HepG2 (cell line): ENCODE measurements around the gene COPZ1. TPM values are rescaled to one million over a fixed set of nuclear protein-coding genes. Genes with fewer than 3 reads are reported as not detected.

Experiments
- ATAC-seq: fragments of 200-7000 bp; cut with Tn5 transposase; 3 replicates; pipeline ENCODE4 v1.9.1; 2020; ENCODE audit warnings: mild to moderate bottlenecking, moderate library complexity
- BruUV-seq: library from RNA; stranded (reverse); fragments of 400-500 nt; replicated peaks from 2 replicates; lab custom pipeline; 2021; lab: Mats Ljungman, UMichigan
- CTCF ChIA-PET: fragments of 300-600 bp; formaldehyde crosslinking; extraction: SDS; loops from one replicate; lab custom pipeline; 2021; ENCODE audit warnings: low total read pairs, inconsistent platforms, low intra/inter-chr PET ratio; lab: Yijun Ruan, JAX
- POLR2A ChIA-PET: fragments of 350-600 bp; sonication (Branson Sonifier 250); formaldehyde crosslinking; loops from one replicate; lab custom pipeline; 2020; ENCODE audit warnings: antibody characterized with exemption, inconsistent platforms; lab: Yijun Ruan, JAX
- DNase-seq: peaks from one replicate; pipeline ENCODE4 v3.0.0-alpha.2; 2015; ENCODE audit warnings: low spot score
- FAIRE-seq: peaks from 3 replicates; lab custom pipeline; 2011; peaks lifted over from hg19 to GRCh38; lab: Jason Lieb, UNC
- H2AFZ ChIP-seq: one replicate; pipeline ENCODE4 v1.6.1; 2011; ENCODE audit warnings: low read length, inconsistent platforms
- H3K27ac ChIP-seq: fragments of 300-600 bp; 3 replicates; pipeline ENCODE4 v1.8.0; 2011; ENCODE audit warnings: mixed run types, mild to moderate bottlenecking, mixed read lengths, low read length, inconsistent platforms; ENCODE audit not compliant: insufficient read depth; ENCODE audit errors: extremely low read length
- H3K27me3 ChIP-seq, 2 experiments: fragments of 200-600 bp in 1 of 2; 2 replicates in 1 of 2; 3 replicates in 1 of 2; pipeline versions ENCODE4 v1.6.0 to v1.8.0; 2011; ENCODE audit warnings: low read length in 2 of 2, mild to moderate bottlenecking in 2 of 2, moderate library complexity in 2 of 2, inconsistent platforms in 1 of 2; ENCODE audit not compliant: insufficient read depth in 2 of 2, control insufficient read depth in 1 of 2
- H3K36me3 ChIP-seq, 2 experiments: fragments of 200-600 bp in 1 of 2; replicated peaks in 1 of 2; 2 replicates in 1 of 2; 3 replicates in 1 of 2; pipeline versions ENCODE4 v1.5.1 to v1.8.0; 2011; ENCODE audit warnings: low read length in 2 of 2, inconsistent platforms in 1 of 2; ENCODE audit not compliant: insufficient read depth in 2 of 2, control insufficient read depth in 1 of 2
- H3K4me1 ChIP-seq: 2 replicates; pipeline ENCODE4 v1.5.1; 2012; ENCODE audit warnings: low read length, inconsistent platforms; ENCODE audit not compliant: insufficient read depth
- H3K4me2 ChIP-seq: 2 replicates; pipeline ENCODE4 v1.6.0; 2011; ENCODE audit warnings: low read depth, low read length, inconsistent platforms
- H3K4me3 ChIP-seq, 3 experiments: fragments of 200-600 bp in 1 of 3; sonication (generic), shearing (Covaris generic) in 1 of 3; replicated peaks in 1 of 3; 2 replicates each; pipeline ENCODE4 v1.5.1; 2011 to 2016; ENCODE audit warnings: low read length in 3 of 3, inconsistent platforms in 2 of 3, low read depth in 2 of 3, mild to moderate bottlenecking in 2 of 3, control low read depth in 1 of 3, mixed read lengths in 1 of 3; ENCODE audit not compliant: insufficient read depth in 1 of 3
- H3K79me2 ChIP-seq: one replicate; pipeline ENCODE4 v1.6.1; 2011; ENCODE audit warnings: low read length, inconsistent platforms; ENCODE audit not compliant: insufficient read depth
- H3K9ac ChIP-seq: 2 replicates; pipeline ENCODE4 v1.6.0; 2011; ENCODE audit warnings: mild to moderate bottlenecking, low read depth, low read length, inconsistent platforms; ENCODE audit not compliant: insufficient read depth
- H3K9me3 ChIP-seq: 2 replicates; pipeline ENCODE4 v1.5.1; 2012; ENCODE audit warnings: mild to moderate bottlenecking, low read length
- H4K20me1 ChIP-seq: 2 replicates; pipeline ENCODE4 v1.6.0; 2011; ENCODE audit warnings: inconsistent platforms, mild to moderate bottlenecking, low read length, moderate library complexity; ENCODE audit not compliant: insufficient read depth
- GABPA ChIP-seq, 2 experiments: IDR thresholded peaks; 2 replicates each; pipeline ENCODE4 v1.6.1; 2011 to 2016; ENCODE audit warnings: low read depth in 2 of 2, low read length in 1 of 2, missing biosample characterization in 1 of 2, missing genetic modification characterization in 1 of 2
- HNF4G ChIP-seq, 2 experiments: sonication (generic) in 1 of 2; formaldehyde crosslinking in 1 of 2; IDR thresholded peaks; 2 replicates each; pipeline versions ENCODE4 v1.4.0 to v1.6.1; 2011 to 2020; ENCODE audit warnings: borderline replicate concordance in 2 of 2, low read depth in 2 of 2, mild to moderate bottlenecking in 2 of 2, low read length in 1 of 2, missing genetic modification reagents in 1 of 2, moderate library complexity in 1 of 2
- MBNL3 ChIP-seq: fragments of 250-450 bp; sonication (Bioruptor Pico); conservative IDR thresholded peaks from 2 replicates; pipeline ENCODE4 v1.8.0; 2022; ENCODE audit warnings: mild to moderate bottlenecking, inconsistent platforms
- MTF1 ChIP-seq: sonication (generic); formaldehyde crosslinking; IDR thresholded peaks from 2 replicates; pipeline ENCODE4 v1.5.0; 2020; ENCODE audit warnings: missing genetic modification reagents
- PLRG1 ChIP-seq: fragments of 450-650 bp; conservative IDR thresholded peaks from 2 replicates; pipeline ENCODE4 v1.6.1; 2016
- TBP ChIP-seq: sonication (generic); formaldehyde crosslinking; IDR thresholded peaks from 2 replicates; pipeline ENCODE4 v1.5.0; 2020; ENCODE audit warnings: missing genetic modification reagents
- ZNF562 ChIP-seq: sonication (generic); formaldehyde crosslinking; IDR thresholded peaks from 2 replicates; pipeline ENCODE4 v1.8.0; 2022; ENCODE audit warnings: missing genetic modification reagents, borderline replicate concordance
- ZNF563 ChIP-seq: sonication (generic); formaldehyde crosslinking; IDR thresholded peaks from 2 replicates; pipeline ENCODE4 v1.8.0; 2022; ENCODE audit warnings: mild to moderate bottlenecking, moderate library complexity, missing genetic modification reagents
- ZNF768 ChIP-seq: sonication (generic); formaldehyde crosslinking; IDR thresholded peaks from 2 replicates; pipeline ENCODE4 v1.4.0; 2020; ENCODE audit warnings: missing genetic modification reagents
- WGBS: methylation state at CpG from one replicate; pipeline ENCODE4 v1.1.6; 2017; ENCODE audit warnings: low lambda C conversion rate; 5-methylcytosine and 5-hydroxymethylcytosine counted together
- in situ Hi-C: cut with HindIII; loops from 2 replicates; pipeline ENCODE4 v1.10.0; 2017; ENCODE audit warnings: low pct_unique_long_range_greater_than_20kb; ENCODE audit not compliant: extremely low pct_ligation_motif_present
- intact Hi-C: fragments of 100-400 bp; cut with micrococcal nuclease; formaldehyde crosslinking; loops from one replicate; pipeline ENCODE4 v1.10.0; 2022; ENCODE audit not compliant: unreplicated experiment
- polyA plus RNA-seq, 8 experiments: library from polyadenylated mRNA; depleted of rRNA in 3 of 8; stranded (reverse) in 7 of 8; unstranded in 1 of 8; fragments of >200 nt; fragmentation: Illumina TruSeq in 4 of 8; extraction: Trizol in 4 of 8; gene quantifications; 2 replicates each; pipeline versions ENCODE4 v1.2.1 to v1.2.3, GENCODE V29; 2011 to 2016; ENCODE audit warnings: low read depth in 4 of 8, missing spikeins in 1 of 8, mixed read lengths in 1 of 8; ENCODE audit not compliant: insufficient read depth in 1 of 8
- total RNA-seq, 5 experiments: library from RNA; depleted of rRNA; stranded (reverse); fragments of >200 nt; fragmentation: Illumina TruSeq; extraction: Trizol; gene quantifications; 2 replicates each; pipeline ENCODE4 v1.2.3, GENCODE V29; 2016; ENCODE audit warnings: low read depth in 1 of 5
- TF ChIP-seq, protein P1 (sequence below): sonication (generic); formaldehyde crosslinking; conservative IDR thresholded peaks from 2 replicates; pipeline ENCODE4 v1.4.0; 2020; ENCODE audit warnings: missing genetic modification reagents
- TF ChIP-seq, protein P2 (sequence below): sonication (generic); formaldehyde crosslinking; conservative IDR thresholded peaks from 2 replicates; pipeline ENCODE4 v1.8.0; 2022; ENCODE audit warnings: mild to moderate bottlenecking, moderate library complexity, missing genetic modification reagents
- TF ChIP-seq, protein P3 (sequence below): sonication (generic); formaldehyde crosslinking; IDR thresholded peaks from 2 replicates; pipeline ENCODE4 v1.5.0; 2020; ENCODE audit warnings: missing genetic modification reagents
- TF ChIP-seq, protein P4 (sequence below): sonication (generic); formaldehyde crosslinking; IDR thresholded peaks from 2 replicates; pipeline ENCODE4 v1.4.0; 2020; ENCODE audit warnings: missing genetic modification reagents

Gene COPZ1
- total and polyA plus RNA-seq, 2 of the 13 experiments (the other 11 are each of a cell fraction or from before 2014, with no cell fraction given): 125 to 184 TPM

DNA sequence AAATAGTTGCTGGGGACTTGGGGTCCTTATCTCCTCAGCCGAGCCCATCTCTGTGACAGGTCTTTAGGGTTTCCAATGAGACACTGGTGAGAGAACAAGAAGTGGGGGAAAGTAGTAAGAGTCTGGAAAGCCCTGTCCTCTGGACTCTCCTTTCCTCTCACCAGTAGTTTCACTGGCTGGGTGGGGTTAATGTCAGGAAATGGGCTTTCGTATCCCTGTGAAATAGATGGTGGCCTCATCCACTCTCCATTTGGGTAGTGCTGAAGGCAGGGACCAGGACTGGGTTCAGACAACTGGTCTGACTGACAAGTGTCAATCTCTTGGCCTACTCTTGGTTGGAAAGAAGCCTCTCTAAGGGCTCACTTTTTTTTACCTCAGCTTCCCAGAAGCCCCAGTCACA lies 52.1 kb downstream of the COPZ1 start (continued):
- no peak for TF ChIP-seq TBP (CRISPR knock-in tag)
- TF ChIP-seq, protein P1, sequence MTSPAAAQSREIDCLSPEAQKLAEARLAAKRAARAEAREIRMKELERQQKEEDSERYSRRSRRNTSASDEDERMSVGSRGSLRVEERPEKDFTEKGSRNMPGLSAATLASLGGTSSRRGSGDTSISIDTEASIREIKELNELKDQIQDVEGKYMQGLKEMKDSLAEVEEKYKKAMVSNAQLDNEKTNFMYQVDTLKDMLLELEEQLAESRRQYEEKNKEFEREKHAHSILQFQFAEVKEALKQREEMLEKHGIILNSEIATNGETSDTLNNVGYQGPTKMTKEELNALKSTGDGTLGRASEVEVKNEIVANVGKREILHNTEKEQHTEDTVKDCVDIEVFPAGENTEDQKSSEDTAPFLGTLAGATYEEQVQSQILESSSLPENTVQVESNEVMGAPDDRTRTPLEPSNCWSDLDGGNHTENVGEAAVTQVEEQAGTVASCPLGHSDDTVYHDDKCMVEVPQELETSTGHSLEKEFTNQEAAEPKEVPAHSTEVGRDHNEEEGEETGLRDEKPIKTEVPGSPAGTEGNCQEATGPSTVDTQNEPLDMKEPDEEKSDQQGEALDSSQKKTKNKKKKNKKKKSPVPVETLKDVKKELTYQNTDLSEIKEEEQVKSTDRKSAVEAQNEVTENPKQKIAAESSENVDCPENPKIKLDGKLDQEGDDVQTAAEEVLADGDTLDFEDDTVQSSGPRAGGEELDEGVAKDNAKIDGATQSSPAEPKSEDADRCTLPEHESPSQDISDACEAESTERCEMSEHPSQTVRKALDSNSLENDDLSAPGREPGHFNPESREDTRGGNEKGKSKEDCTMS: no peak
- TF ChIP-seq ZNF563 (CRISPR knock-in tag): no peak

GRCh38 chr12:54377797-54378515 lies 53.0 kb downstream of the COPZ1 start:
- H3K4me3 ChIP-seq: peak overlapping the region in 1 of 3 experiments; percentile 71; a peak in 2 of 6 replicates
- FAIRE-seq: no peak
- H3K27ac ChIP-seq: no peak overlapping the region
- DNase-seq: no peak
- BruUV-seq: no TSS peak
- no peaks in the 10 kb centered on the region for H4K20me1 ChIP-seq
- 44% methylated on average over 4 of the region's 6 CpGs for WGBS
- no peaks in the 10 kb centered on the region for H3K9me3 ChIP-seq
- H3K4me2 ChIP-seq: peak overlapping the region; percentile 100
- peaks cover 0 to 14% of the 10 kb centered on the region in 2 experiments; a peak in 1 of 5 replicates for H3K27me3 ChIP-seq
- no peaks in the 10 kb centered on the region for H3K36me3 ChIP-seq
- no peak overlapping the region for H3K9ac ChIP-seq
- no peaks in the 10 kb centered on the region for H3K79me2 ChIP-seq
- intact Hi-C loops: no loop called here
- H3K4me1 ChIP-seq: peaks cover 19% of the 10 kb centered on the region
- H2AFZ ChIP-seq: no peak overlapping the region
- peak; percentile 7; the same call in 2 of the 3 replicates for ATAC-seq
- ChIA-PET POLR2A (no interaction called here), CTCF (interaction anchor here (2.0 to 2.4 kb wide), 3 partner anchors 9 to 163 kb away, joined by 9 to 27 read pairs (median 18); no protein-coding TSS in a partner anchor)
- in situ Hi-C loops: loop anchor here (10.0 kb wide), 1 partner anchor 383 kb away; no protein-coding TSS in a partner anchor
- TF ChIP-seq ZNF768 (CRISPR knock-in tag): no peak
- TF ChIP-seq, protein P2, sequence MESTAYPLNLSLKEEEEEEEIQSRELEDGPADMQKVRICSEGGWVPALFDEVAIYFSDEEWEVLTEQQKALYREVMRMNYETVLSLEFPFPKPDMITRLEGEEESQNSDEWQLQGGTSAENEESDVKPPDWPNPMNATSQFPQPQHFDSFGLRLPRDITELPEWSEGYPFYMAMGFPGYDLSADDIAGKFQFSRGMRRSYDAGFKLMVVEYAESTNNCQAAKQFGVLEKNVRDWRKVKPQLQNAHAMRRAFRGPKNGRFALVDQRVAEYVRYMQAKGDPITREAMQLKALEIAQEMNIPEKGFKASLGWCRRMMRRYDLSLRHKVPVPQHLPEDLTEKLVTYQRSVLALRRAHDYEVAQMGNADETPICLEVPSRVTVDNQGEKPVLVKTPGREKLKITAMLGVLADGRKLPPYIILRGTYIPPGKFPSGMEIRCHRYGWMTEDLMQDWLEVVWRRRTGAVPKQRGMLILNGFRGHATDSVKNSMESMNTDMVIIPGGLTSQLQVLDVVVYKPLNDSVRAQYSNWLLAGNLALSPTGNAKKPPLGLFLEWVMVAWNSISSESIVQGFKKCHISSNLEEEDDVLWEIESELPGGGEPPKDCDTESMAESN: 0 out of 2 replicates have a peak, but pooled peaks have one; percentile 8
- TF ChIP-seq, protein P3, sequence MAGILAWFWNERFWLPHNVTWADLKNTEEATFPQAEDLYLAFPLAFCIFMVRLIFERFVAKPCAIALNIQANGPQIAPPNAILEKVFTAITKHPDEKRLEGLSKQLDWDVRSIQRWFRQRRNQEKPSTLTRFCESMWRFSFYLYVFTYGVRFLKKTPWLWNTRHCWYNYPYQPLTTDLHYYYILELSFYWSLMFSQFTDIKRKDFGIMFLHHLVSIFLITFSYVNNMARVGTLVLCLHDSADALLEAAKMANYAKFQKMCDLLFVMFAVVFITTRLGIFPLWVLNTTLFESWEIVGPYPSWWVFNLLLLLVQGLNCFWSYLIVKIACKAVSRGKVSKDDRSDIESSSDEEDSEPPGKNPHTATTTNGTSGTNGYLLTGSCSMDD (CRISPR knock-in tag): no peak
- TF ChIP-seq HNF4G (IDR thresholded peaks at IDR 0.05; ENCODE audit: borderline replicate concordance, low read depth, low read length): no peak
- TF ChIP-seq HNF4G (CRISPR knock-in tag; IDR thresholded peaks at IDR 0.05; ENCODE audit: borderline replicate concordance, low read depth): no peak
- no peak for TF ChIP-seq PLRG1
- no peak for TF ChIP-seq MTF1 (CRISPR knock-in tag)
- TF ChIP-seq, protein P4, sequence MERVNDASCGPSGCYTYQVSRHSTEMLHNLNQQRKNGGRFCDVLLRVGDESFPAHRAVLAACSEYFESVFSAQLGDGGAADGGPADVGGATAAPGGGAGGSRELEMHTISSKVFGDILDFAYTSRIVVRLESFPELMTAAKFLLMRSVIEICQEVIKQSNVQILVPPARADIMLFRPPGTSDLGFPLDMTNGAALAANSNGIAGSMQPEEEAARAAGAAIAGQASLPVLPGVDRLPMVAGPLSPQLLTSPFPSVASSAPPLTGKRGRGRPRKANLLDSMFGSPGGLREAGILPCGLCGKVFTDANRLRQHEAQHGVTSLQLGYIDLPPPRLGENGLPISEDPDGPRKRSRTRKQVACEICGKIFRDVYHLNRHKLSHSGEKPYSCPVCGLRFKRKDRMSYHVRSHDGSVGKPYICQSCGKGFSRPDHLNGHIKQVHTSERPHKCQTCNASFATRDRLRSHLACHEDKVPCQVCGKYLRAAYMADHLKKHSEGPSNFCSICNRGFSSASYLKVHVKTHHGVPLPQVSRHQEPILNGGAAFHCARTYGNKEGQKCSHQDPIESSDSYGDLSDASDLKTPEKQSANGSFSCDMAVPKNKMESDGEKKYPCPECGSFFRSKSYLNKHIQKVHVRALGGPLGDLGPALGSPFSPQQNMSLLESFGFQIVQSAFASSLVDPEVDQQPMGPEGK (CRISPR knock-in tag): peak; percentile 31; the same call in 1 of the 2 replicates
- TF ChIP-seq MBNL3: no peak
- no peak for TF ChIP-seq ZNF562
- no peak for TF ChIP-seq GABPA (IDR thresholded peaks at IDR 0.05; ENCODE audit: low read depth, low read length)
- no peak for TF ChIP-seq GABPA (CRISPR knock-in tag; IDR thresholded peaks at IDR 0.05; ENCODE audit: low read depth)
